Endodermal cell (in vitro differentiated cells): Measurements from ENCODE around the gene USP49. TPM values are rescaled to one million over a fixed set of nuclear protein-coding genes. Genes with fewer than 3 reads are reported as not detected.
A peak's percentile ranks its signal among the peaks of the same experiment; 100 is the strongest.

Experiments used
- DNase-seq: peaks from one replicate; pipeline ENCODE4 v3.0.0-alpha.2; 2017
- H3K27ac ChIP-seq: 2 replicates; pipeline ENCODE4 v1.5.1; 2013; ENCODE audit warnings: mild to moderate bottlenecking, low read depth, low read length, moderate library complexity
- H3K27me3 ChIP-seq: 2 replicates; pipeline ENCODE4 v1.6.1; 2013; ENCODE audit warnings: mild to moderate bottlenecking, low read length, moderate library complexity; ENCODE audit not compliant: insufficient read depth, control insufficient read depth, poor library complexity, severe bottlenecking
- H3K36me3 ChIP-seq: 2 replicates; pipeline ENCODE4 v1.7.0; 2013; ENCODE audit warnings: mild to moderate bottlenecking, low read length, moderate library complexity; ENCODE audit not compliant: control insufficient read depth, insufficient read depth
- H3K4me1 ChIP-seq: one replicate; pipeline ENCODE4 v1.7.0; 2013; ENCODE audit warnings: low read length; ENCODE audit not compliant: control insufficient read depth, insufficient read depth
- H3K4me3 ChIP-seq: 2 replicates; pipeline ENCODE4 v1.5.1; 2013; ENCODE audit warnings: mild to moderate bottlenecking, low read length, moderate library complexity
- H3K9ac ChIP-seq: 2 replicates; pipeline ENCODE4 v1.6.1; 2013; ENCODE audit warnings: mild to moderate bottlenecking, low read length, moderate library complexity; ENCODE audit not compliant: poor library complexity, severe bottlenecking; ENCODE audit errors: extremely low read depth
- H3K9me3 ChIP-seq: 2 replicates; pipeline ENCODE4 v1.6.1; 2013; ENCODE audit warnings: mild to moderate bottlenecking, low read length, moderate library complexity; ENCODE audit not compliant: control insufficient read depth
- H3K27ac Mint-ChIP-seq: 2 replicates; pipeline ENCODE4 v1.8.0; 2020; ENCODE audit warnings: mixed read lengths
- H3K27me3 Mint-ChIP-seq: 2 replicates; pipeline ENCODE4 v1.8.0; 2021; ENCODE audit warnings: mild to moderate bottlenecking, mixed read lengths; ENCODE audit not compliant: insufficient read depth
- H3K36me3 Mint-ChIP-seq: 2 replicates; pipeline ENCODE4 v1.8.0; 2020; ENCODE audit warnings: low read depth, mixed read lengths
- H3K4me1 Mint-ChIP-seq: 2 replicates; pipeline ENCODE4 v1.8.0; 2020; ENCODE audit warnings: mixed read lengths
- H3K4me3 Mint-ChIP-seq: 2 replicates; pipeline ENCODE4 v1.8.0; 2020; ENCODE audit warnings: mild to moderate bottlenecking, moderate library complexity, mixed read lengths
- H3K9me3 Mint-ChIP-seq: 2 replicates; pipeline ENCODE4 v1.8.0; 2020; ENCODE audit warnings: mild to moderate bottlenecking, mixed read lengths
- CTCF ChIP-seq: fragments of 200-600 bp; sonication (generic); conservative IDR thresholded peaks from 2 replicates; pipeline ENCODE4 v1.5.0; 2021; ENCODE audit warnings: antibody characterized with exemption, mild to moderate bottlenecking
- WGBS, 2 experiments: methylation state at CpG; one replicate each; pipeline versions ENCODE4 v1.1.5 to v1.1.7; 2013; ENCODE audit warnings: missing lambda C conversion rate in 2 of 2, mixed read lengths in 1 of 2; ENCODE audit not compliant: insufficient coverage in 1 of 2, insufficient read length in 1 of 2; 5-methylcytosine and 5-hydroxymethylcytosine counted together
- total RNA-seq, 2 donors: library from RNA; stranded (reverse); fragmentation: NEBNext Ultra II Directional in 1 of 2; extraction: Animal tissue kit (Norgen Biotek cat#: 25700) in 1 of 2; gene quantifications; 2 replicates in 1 of 2; 3 replicates in 1 of 2; pipeline ENCODE4 v1.2.1, GENCODE V29; 2021

Gene USP49
- total RNA-seq, 2 donors from 2014 or later = 14.0 to 18.9 TPM

GRCh38 chr6:41843178-41843577, 52.0 kb downstream of the USP49 start:
- H3K9me3 Mint-ChIP-seq = no peaks in the 10 kb centered on the region
- H3K27ac Mint-ChIP-seq = peak overlapping the region; percentile 44
- H3K4me1 Mint-ChIP-seq = no peaks in the 10 kb centered on the region
- DNase-seq = no peak
- Histone ChIP-seq H3K4me3 (no peak overlapping the region), H3K9me3 (no peaks in the 10 kb centered on the region), H3K9ac (no peak overlapping the region), H3K4me1 (no peaks in the 10 kb centered on the region), H3K36me3 (no peaks in the 10 kb centered on the region), H3K27me3 (no peaks in the 10 kb centered on the region), H3K27ac (no peak overlapping the region)
- 94% methylated on average over 2 to 9 of the region's 9 CpGs for WGBS, 2 experiments
- H3K4me3 Mint-ChIP-seq = no peak overlapping the region
- peaks cover 7% of the 10 kb centered on the region for H3K36me3 Mint-ChIP-seq
- no peak for TF ChIP-seq CTCF
- H3K27me3 Mint-ChIP-seq = no peaks in the 10 kb centered on the region

GRCh38 chr6:41840326-41840725, 54.8 kb downstream of the USP49 start:
- Mint-ChIP-seq H3K9me3 (no peaks in the 10 kb centered on the region), H3K4me3 (no peak overlapping the region), H3K27ac (no peak overlapping the region), H3K27me3 (no peaks in the 10 kb centered on the region), H3K4me1 (no peaks in the 10 kb centered on the region), H3K36me3 (peaks cover 7% of the 10 kb centered on the region)
- Histone ChIP-seq H3K9me3 (no peaks in the 10 kb centered on the region), H3K4me1 (no peaks in the 10 kb centered on the region), H3K4me3 (no peak overlapping the region), H3K36me3 (no peaks in the 10 kb centered on the region), H3K27me3 (no peaks in the 10 kb centered on the region), H3K27ac (no peak overlapping the region), H3K9ac (no peak overlapping the region)
- 99 to 100% methylated on average over 1 to 4 of the region's 4 CpGs for WGBS, 2 experiments
- no peak for DNase-seq
- no peak for TF ChIP-seq CTCF

- H3K9ac ChIP-seq = no peak overlapping the region
- no peak overlapping the region for H3K27ac ChIP-seq
Observed at GRCh38 chr6:41836660-41837052, 58.5 kb downstream of the USP49 start.

More at GRCh38 chr6:41836660-41837052, 58.5 kb downstream of the USP49 start:
- Histone ChIP-seq H3K9me3 (no peaks in the 10 kb centered on the region), H3K36me3 (no peaks in the 10 kb centered on the region), H3K4me3 (no peak overlapping the region), H3K27me3 (no peaks in the 10 kb centered on the region), H3K4me1 (no peaks in the 10 kb centered on the region)
- Mint-ChIP-seq H3K9me3 (no peaks in the 10 kb centered on the region), H3K4me3 (no peak overlapping the region), H3K27me3 (no peaks in the 10 kb centered on the region), H3K27ac (no peak overlapping the region), H3K36me3 (peaks cover 7% of the 10 kb centered on the region), H3K4me1 (no peaks in the 10 kb centered on the region)
- no peak for TF ChIP-seq CTCF
- WGBS, 2 experiments = 83 to 94% methylated on average over 1 to 2 of the region's 2 CpGs
- DNase-seq = no peak
